ENCODE data around the gene WRAP73. TPM values are rescaled to one million over a fixed set of nuclear protein-coding genes. Genes with fewer than 3 reads are reported as not detected.
A peak's percentile ranks its signal among the peaks of the same experiment; 100 is the strongest.

Gene WRAP73
- total RNA-seq, 2 experiments from 2014 or later: 38.1 to 43.8 TPM

GRCh38 chr1:3600354-3600753, 49.5 kb downstream of the WRAP73 start:
- Mint-ChIP-seq H3K4me3 (no peak overlapping the region), H3K27ac (no peak overlapping the region), H3K36me3 (no peaks in the 10 kb centered on the region), H3K4me1 (peaks cover 14% of the 10 kb centered on the region), H3K9me3 (ENCODE audit: low read depth) (no peaks in the 10 kb centered on the region), H3K27me3 (no peaks in the 10 kb centered on the region)
- DNase-seq: no peak
- CTCF ChIA-PET: interaction anchor here (0.7 to 1.9 kb wide), 2 partner anchors 19 to 148 kb away, joined by 4 to 6 read pairs; no protein-coding TSS in a partner anchor
- ATAC-seq: no peak

- Mint-ChIP-seq H3K4me1 (peaks cover 14% of the 10 kb centered on the region), H3K27ac (no peak overlapping the region), H3K4me3 (no peak overlapping the region), H3K27me3 (no peaks in the 10 kb centered on the region), H3K9me3 (ENCODE audit: low read depth) (no peaks in the 10 kb centered on the region), H3K36me3 (no peaks in the 10 kb centered on the region)
- ATAC-seq (no peak), DNase-seq (no peak)
- CTCF ChIA-PET: interaction anchor here (0.7 to 1.9 kb wide), 3 partner anchors 19 to 147 kb away, joined by 4 to 8 read pairs (median 6); no protein-coding TSS in a partner anchor
Measured at GRCh38 chr1:3599816-3600215, 50.1 kb downstream of the WRAP73 start.

- no peaks in the 10 kb centered on the region for H3K9me3 Mint-ChIP-seq (ENCODE audit: low read depth)
- DNase-seq (no peak), ATAC-seq (no peak)
- CTCF ChIA-PET: interaction anchor here (1.7 kb wide), 1 partner anchor 20 kb away, joined by 8 read pairs; no protein-coding TSS in a partner anchor
- no peaks in the 10 kb centered on the region for H3K27me3 Mint-ChIP-seq
- H3K36me3 Mint-ChIP-seq: no peaks in the 10 kb centered on the region
- H3K4me3 Mint-ChIP-seq: no peak overlapping the region
- peaks cover 14% of the 10 kb centered on the region for H3K4me1 Mint-ChIP-seq
- H3K27ac Mint-ChIP-seq: no peak overlapping the region
Measured at GRCh38 chr1:3599286-3599811, 50.6 kb downstream of the WRAP73 start.

GRCh38 chr1:3598522-3599285, 51.2 kb downstream of the WRAP73 start:
- Mint-ChIP-seq H3K27me3 (no peaks in the 10 kb centered on the region), H3K27ac (no peak overlapping the region), H3K4me3 (no peak overlapping the region), H3K36me3 (no peaks in the 10 kb centered on the region), H3K4me1 (peaks cover 14% of the 10 kb centered on the region), H3K9me3 (ENCODE audit: low read depth) (no peaks in the 10 kb centered on the region)
- no peak for DNase-seq
- ATAC-seq: no peak
- CTCF ChIA-PET: interaction anchor here (1.7 kb wide), 1 partner anchor 20 kb away, joined by 8 read pairs; no protein-coding TSS in a partner anchor

- Mint-ChIP-seq H3K27ac (no peak overlapping the region), H3K27me3 (no peaks in the 10 kb centered on the region), H3K4me1 (peaks cover 14% of the 10 kb centered on the region), H3K9me3 (ENCODE audit: low read depth) (no peaks in the 10 kb centered on the region), H3K36me3 (no peaks in the 10 kb centered on the region), H3K4me3 (peak overlapping the region; percentile 44)
- DNase-seq (no peak), ATAC-seq (no peak)
- CTCF ChIA-PET: interaction anchor here (1.7 kb wide), 1 partner anchor 21 kb away, joined by 8 read pairs; no protein-coding TSS in a partner anchor
Measured at GRCh38 chr1:3598051-3598491, 51.8 kb downstream of the WRAP73 start.

- Mint-ChIP-seq H3K27me3 (no peaks in the 10 kb centered on the region), H3K36me3 (no peaks in the 10 kb centered on the region), H3K4me3 (peak overlapping the region; percentile 44), H3K4me1 (peaks cover 14% of the 10 kb centered on the region), H3K27ac (peak overlapping the region; percentile 75), H3K9me3 (ENCODE audit: low read depth) (no peaks in the 10 kb centered on the region)
- DNase-seq (peak; percentile 43), ATAC-seq (peak; percentile 64)
- CTCF ChIA-PET: interaction anchor here (1.2 kb wide), 1 partner anchor 21 kb away, joined by 3 read pairs; no protein-coding TSS in a partner anchor
Measured at GRCh38 chr1:3597599-3597964, 52.3 kb downstream of the WRAP73 start.

- Mint-ChIP-seq H3K27ac (peak overlapping the region; percentile 40), H3K4me1 (peaks cover 14% of the 10 kb centered on the region), H3K36me3 (no peaks in the 10 kb centered on the region), H3K27me3 (no peaks in the 10 kb centered on the region), H3K9me3 (ENCODE audit: low read depth) (no peaks in the 10 kb centered on the region), H3K4me3 (no peak overlapping the region)
- CTCF ChIA-PET: interaction anchor here (1.2 kb wide), 1 partner anchor 22 kb away, joined by 3 read pairs; no protein-coding TSS in a partner anchor
- ATAC-seq (no peak), DNase-seq (no peak)
Measured at GRCh38 chr1:3596663-3597598, 53.0 kb downstream of the WRAP73 start.

GRCh38 chr1:3595949-3596348, 54.0 kb downstream of the WRAP73 start:
- no peaks in the 10 kb centered on the region for H3K27me3 Mint-ChIP-seq
- no peaks in the 10 kb centered on the region for H3K36me3 Mint-ChIP-seq
- H3K4me1 Mint-ChIP-seq: peaks cover 14% of the 10 kb centered on the region
- CTCF ChIA-PET: no interaction called here
- no peak overlapping the region for H3K4me3 Mint-ChIP-seq
- ATAC-seq: no peak
- H3K27ac Mint-ChIP-seq: no peak overlapping the region
- no peak for DNase-seq
- no peaks in the 10 kb centered on the region for H3K9me3 Mint-ChIP-seq (ENCODE audit: low read depth)

- no peaks in the 10 kb centered on the region for H3K27me3 Mint-ChIP-seq
- H3K36me3 Mint-ChIP-seq: no peaks in the 10 kb centered on the region
- DNase-seq (no peak), ATAC-seq (no peak)
- CTCF ChIA-PET: interaction anchor here (1.0 kb wide), 1 partner anchor 20 kb away, joined by 3 read pairs; no protein-coding TSS in a partner anchor
- H3K9me3 Mint-ChIP-seq (ENCODE audit: low read depth): no peaks in the 10 kb centered on the region
- H3K4me3 Mint-ChIP-seq: no peak overlapping the region
- H3K4me1 Mint-ChIP-seq: peaks cover 14% of the 10 kb centered on the region
- no peak overlapping the region for H3K27ac Mint-ChIP-seq
Measured at GRCh38 chr1:3594706-3595377, 55.1 kb downstream of the WRAP73 start.

- Mint-ChIP-seq H3K27me3 (no peaks in the 10 kb centered on the region), H3K36me3 (no peaks in the 10 kb centered on the region), H3K27ac (no peak overlapping the region), H3K4me3 (no peak overlapping the region), H3K9me3 (ENCODE audit: low read depth) (no peaks in the 10 kb centered on the region), H3K4me1 (peaks cover 14% of the 10 kb centered on the region)
- CTCF ChIA-PET: no interaction called here
- DNase-seq (no peak), ATAC-seq (no peak)
Measured at GRCh38 chr1:3593745-3594144, 56.2 kb downstream of the WRAP73 start.

- Mint-ChIP-seq H3K9me3 (ENCODE audit: low read depth) (no peaks in the 10 kb centered on the region), H3K4me3 (no peak overlapping the region), H3K27ac (no peak overlapping the region), H3K27me3 (no peaks in the 10 kb centered on the region), H3K36me3 (no peaks in the 10 kb centered on the region), H3K4me1 (peaks cover 13% of the 10 kb centered on the region)
- CTCF ChIA-PET: no interaction called here
- ATAC-seq (no peak), DNase-seq (no peak)
Measured at GRCh38 chr1:3593334-3593733, 56.6 kb downstream of the WRAP73 start.

GRCh38 chr1:3590951-3591865, 58.7 kb downstream of the WRAP73 start:
- ATAC-seq (no peak), DNase-seq (no peak)
- H3K9me3 Mint-ChIP-seq (ENCODE audit: low read depth): no peaks in the 10 kb centered on the region
- no peaks in the 10 kb centered on the region for H3K36me3 Mint-ChIP-seq
- no peaks in the 10 kb centered on the region for H3K4me1 Mint-ChIP-seq
- CTCF ChIA-PET: no interaction called here
- H3K27ac Mint-ChIP-seq: no peak overlapping the region
- no peak overlapping the region for H3K4me3 Mint-ChIP-seq
- no peaks in the 10 kb centered on the region for H3K27me3 Mint-ChIP-seq
